ENCODE data around the gene RAB28. TPM values are rescaled to one million over a fixed set of nuclear protein-coding genes. Genes with fewer than 3 reads are reported as not detected.

Gene RAB28
- total RNA-seq, 1 donor from 2014 or later: 13.8 TPM

- DNase-seq (ENCODE audit: low spot score): no peak
These were observed 100.1 kb downstream of the RAB28 start for GRCh38 chr4:13384055-13384454.

- no peak for DNase-seq (ENCODE audit: low spot score)
These were observed 105.0 kb downstream of the RAB28 start for GRCh38 chr4:13378973-13379759.

- no peak for DNase-seq (ENCODE audit: low spot score)
These were observed 113.1 kb downstream of the RAB28 start for GRCh38 chr4:13371048-13371447.

- DNase-seq (ENCODE audit: low spot score): no peak
These were observed 115.9 kb downstream of the RAB28 start for GRCh38 chr4:13368217-13368616.

- DNase-seq (ENCODE audit: low spot score): no peak
These were observed 116.4 kb downstream of the RAB28 start for GRCh38 chr4:13367691-13368090.

- DNase-seq (ENCODE audit: low spot score): no peak
These were observed 116.9 kb downstream of the RAB28 start for GRCh38 chr4:13367244-13367643.

GRCh38 chr4:13365195-13365594 is 118.9 kb downstream of the RAB28 start:
- DNase-seq (ENCODE audit: low spot score): no peak

GRCh38 chr4:13364653-13365052 is 119.5 kb downstream of the RAB28 start:
- no peak for DNase-seq (ENCODE audit: low spot score)

- DNase-seq (ENCODE audit: low spot score): no peak
These were observed 120.0 kb downstream of the RAB28 start for GRCh38 chr4:13364172-13364571.

GRCh38 chr4:13359809-13360208 is 124.3 kb downstream of the RAB28 start:
- DNase-seq (ENCODE audit: low spot score): no peak

- DNase-seq (ENCODE audit: low spot score): no peak
These were observed 128.8 kb downstream of the RAB28 start for GRCh38 chr4:13355111-13355880.

GRCh38 chr4:13349096-13349495 is 135.0 kb downstream of the RAB28 start:
- no peak for DNase-seq (ENCODE audit: low spot score)

GRCh38 chr4:13348216-13348615 is 135.9 kb downstream of the RAB28 start:
- DNase-seq (ENCODE audit: low spot score): no peak

- DNase-seq (ENCODE audit: low spot score): no peak
These were observed 136.5 kb downstream of the RAB28 start for GRCh38 chr4:13347517-13348125.

GRCh38 chr4:13344216-13344615 is 139.9 kb downstream of the RAB28 start:
- DNase-seq (ENCODE audit: low spot score): no peak

- DNase-seq (ENCODE audit: low spot score): no peak
These were observed 143.5 kb downstream of the RAB28 start for GRCh38 chr4:13340672-13341071.

- DNase-seq (ENCODE audit: low spot score): no peak
These were observed 152.3 kb downstream of the RAB28 start for GRCh38 chr4:13331827-13332226.

GRCh38 chr4:13329963-13330362 is 154.2 kb downstream of the RAB28 start:
- no peak for DNase-seq (ENCODE audit: low spot score)

- no peak for DNase-seq (ENCODE audit: low spot score)
These were observed 154.7 kb downstream of the RAB28 start for GRCh38 chr4:13329340-13329850.

- no peak for DNase-seq (ENCODE audit: low spot score)
These were observed 155.5 kb downstream of the RAB28 start for GRCh38 chr4:13328591-13328990.

GRCh38 chr4:13327991-13328390 is 156.1 kb downstream of the RAB28 start:
- DNase-seq (ENCODE audit: low spot score): no peak

GRCh38 chr4:13325744-13326143 is 158.4 kb downstream of the RAB28 start:
- DNase-seq (ENCODE audit: low spot score): no peak

Measured in mesenteric fat pad (tissue), 1 donor.